SK-N-SH treated with all-trans-retinoic acid at 6 μM for 48 hours (cell line): ENCODE data around the gene ADAM11.
"Not testable (repeated sequence)": the region's sequence is repeated elsewhere in the genome, so short reads cannot be mapped to it uniquely, and the experiment has no call there.

Experiments used
- ATAC-seq: fragments of 200-7000 bp; cut with Tn5 transposase; 3 replicates; pipeline ENCODE4 v1.9.1; 2020; ENCODE audit warnings: mild to moderate bottlenecking, moderate library complexity
- ARNTL ChIP-seq: fragments of 450-650 bp; formaldehyde crosslinking; IDR thresholded peaks from 2 replicates; pipeline ENCODE4 v1.5.0; 2020; ENCODE audit warnings: low read depth, mild to moderate bottlenecking, moderate library complexity, borderline replicate concordance
- BACH2 ChIP-seq: fragments of 250-450 bp; sonication (Bioruptor Pico); IDR thresholded peaks from 2 replicates; pipeline ENCODE4 v1.9.0; 2021; ENCODE audit warnings: mild to moderate bottlenecking, borderline replicate concordance
- CSDC2 ChIP-seq: fragments of 250-450 bp; sonication (Bioruptor Pico); IDR thresholded peaks from 2 replicates; pipeline ENCODE4 v1.5.0; 2020; ENCODE audit warnings: mild to moderate bottlenecking, moderate library complexity
- ESRRG ChIP-seq: fragments of 250-450 bp; sonication (Bioruptor Pico); IDR thresholded peaks from 2 replicates; pipeline ENCODE4 v1.6.1; 2021; ENCODE audit warnings: mild to moderate bottlenecking
- GLIS3 ChIP-seq: fragments of 250-450 bp; sonication (Bioruptor Pico); IDR thresholded peaks from 2 replicates; pipeline ENCODE4 v1.5.0; 2020; ENCODE audit warnings: mild to moderate bottlenecking, moderate library complexity
- ISL1 ChIP-seq: fragments of 250-450 bp; sonication (Bioruptor Pico); IDR thresholded peaks from 2 replicates; pipeline ENCODE4 v2.1.2; 2022; ENCODE audit warnings: mild to moderate bottlenecking, moderate library complexity
- PPARA ChIP-seq: fragments of 250-450 bp; sonication (Bioruptor Pico); IDR thresholded peaks from 2 replicates; pipeline ENCODE4 v1.5.0; 2020; ENCODE audit warnings: mild to moderate bottlenecking, borderline replicate concordance
- RARB ChIP-seq: fragments of 250-450 bp; sonication (Bioruptor Pico); IDR thresholded peaks from 2 replicates; pipeline ENCODE4 v1.8.0; 2021; ENCODE audit warnings: mild to moderate bottlenecking, moderate library complexity
- SNAI2 ChIP-seq: fragments of 250-450 bp; sonication (Bioruptor Pico); IDR thresholded peaks from 2 replicates; pipeline ENCODE4 v1.5.0; 2020; ENCODE audit warnings: mild to moderate bottlenecking, moderate library complexity
- TCF4 ChIP-seq: fragments of 250-450 bp; sonication (Bioruptor Pico); IDR thresholded peaks from 2 replicates; pipeline ENCODE4 v1.8.0; 2021; ENCODE audit warnings: mild to moderate bottlenecking, moderate library complexity, borderline replicate concordance
- TOX ChIP-seq: fragments of 250-450 bp; sonication (Bioruptor Pico); IDR thresholded peaks from 2 replicates; pipeline ENCODE4 v1.8.0; 2021; ENCODE audit warnings: mild to moderate bottlenecking, moderate library complexity, borderline replicate concordance
- ZFP3 ChIP-seq: fragments of 250-450 bp; sonication (Bioruptor Pico); IDR thresholded peaks from 2 replicates; pipeline ENCODE4 v1.5.0; 2020; ENCODE audit warnings: mild to moderate bottlenecking, moderate library complexity
- ZFP30 ChIP-seq: fragments of 450-650 bp; formaldehyde crosslinking; IDR thresholded peaks from 2 replicates; pipeline ENCODE4 v1.5.0; 2022; ENCODE audit warnings: mild to moderate bottlenecking, moderate library complexity
- ZNF565 ChIP-seq: fragments of 450-650 bp; formaldehyde crosslinking; conservative IDR thresholded peaks from 2 replicates; pipeline ENCODE4 v1.5.0; 2020; ENCODE audit warnings: low read depth, mild to moderate bottlenecking, moderate library complexity
- ZNF70 ChIP-seq: fragments of 450-650 bp; formaldehyde crosslinking; IDR thresholded peaks from 2 replicates; pipeline ENCODE4 v1.5.0; 2020; ENCODE audit warnings: mild to moderate bottlenecking, moderate library complexity
- ZNF8 ChIP-seq: fragments of 450-650 bp; formaldehyde crosslinking; IDR thresholded peaks from 2 replicates; pipeline ENCODE4 v1.5.0; 2020; ENCODE audit warnings: mild to moderate bottlenecking, moderate library complexity
- TF ChIP-seq, protein P1 (sequence below): fragments of 250-450 bp; sonication (Bioruptor Pico); IDR thresholded peaks from 2 replicates; pipeline ENCODE4 v1.8.0; 2021; ENCODE audit warnings: low read depth, mild to moderate bottlenecking, moderate library complexity, borderline replicate concordance
- TF ChIP-seq, protein P2 (sequence below): fragments of 250-450 bp; sonication (Bioruptor Pico); IDR thresholded peaks from 2 replicates; pipeline ENCODE4 v1.5.1; 2021; ENCODE audit warnings: mild to moderate bottlenecking, moderate library complexity
- TF ChIP-seq, protein P3 (sequence below): fragments of 250-450 bp; sonication (Bioruptor Pico); IDR thresholded peaks from 2 replicates; pipeline ENCODE4 v1.5.0; 2020; ENCODE audit warnings: mild to moderate bottlenecking, moderate library complexity
- TF ChIP-seq, protein P4 (sequence below): fragments of 250-450 bp; sonication (Bioruptor Pico); IDR thresholded peaks from 2 replicates; pipeline ENCODE4 v1.8.0; 2020; ENCODE audit warnings: mild to moderate bottlenecking, moderate library complexity, borderline replicate concordance

Gene ADAM11

DNA sequence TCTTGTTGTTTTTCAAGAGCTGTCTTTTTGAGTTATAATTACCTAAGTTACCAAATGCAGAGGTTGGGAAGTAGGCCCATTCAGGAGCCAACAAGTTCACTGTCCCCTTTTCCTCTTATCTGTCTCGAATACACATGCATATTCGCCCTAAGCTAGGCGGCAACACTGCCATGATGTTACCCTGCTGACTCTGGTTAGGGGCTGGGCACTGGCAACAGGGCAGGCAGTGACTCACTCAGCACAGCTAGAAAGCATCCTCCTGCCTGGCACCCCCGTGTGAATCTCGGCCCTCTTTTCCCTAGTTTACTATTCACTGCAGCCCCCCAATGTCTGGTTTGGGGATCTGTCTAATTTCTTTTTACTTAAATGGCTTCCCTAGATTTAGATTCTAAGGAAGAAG, 36.5 kb upstream of the ADAM11 start (continued):
- TF ChIP-seq, protein P1, sequence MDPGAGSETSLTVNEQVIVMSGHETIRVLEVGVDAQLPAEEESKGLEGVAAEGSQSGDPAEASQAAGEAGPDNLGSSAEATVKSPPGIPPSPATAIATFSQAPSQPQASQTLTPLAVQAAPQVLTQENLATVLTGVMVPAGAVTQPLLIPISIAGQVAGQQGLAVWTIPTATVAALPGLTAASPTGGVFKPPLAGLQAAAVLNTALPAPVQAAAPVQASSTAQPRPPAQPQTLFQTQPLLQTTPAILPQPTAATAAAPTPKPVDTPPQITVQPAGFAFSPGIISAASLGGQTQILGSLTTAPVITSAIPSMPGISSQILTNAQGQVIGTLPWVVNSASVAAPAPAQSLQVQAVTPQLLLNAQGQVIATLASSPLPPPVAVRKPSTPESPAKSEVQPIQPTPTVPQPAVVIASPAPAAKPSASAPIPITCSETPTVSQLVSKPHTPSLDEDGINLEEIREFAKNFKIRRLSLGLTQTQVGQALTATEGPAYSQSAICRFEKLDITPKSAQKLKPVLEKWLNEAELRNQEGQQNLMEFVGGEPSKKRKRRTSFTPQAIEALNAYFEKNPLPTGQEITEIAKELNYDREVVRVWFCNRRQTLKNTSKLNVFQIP (CRISPR knock-in tag), result no peak
- TF ChIP-seq TCF4 (CRISPR knock-in tag) (no peak), ISL1 (CRISPR knock-in tag) (no peak), ZNF70 (CRISPR knock-in tag) (no peak), ESRRG (CRISPR knock-in tag) (no peak), SNAI2 (no peak), ZFP3 (CRISPR knock-in tag) (no peak)
- TF ChIP-seq, protein P2, sequence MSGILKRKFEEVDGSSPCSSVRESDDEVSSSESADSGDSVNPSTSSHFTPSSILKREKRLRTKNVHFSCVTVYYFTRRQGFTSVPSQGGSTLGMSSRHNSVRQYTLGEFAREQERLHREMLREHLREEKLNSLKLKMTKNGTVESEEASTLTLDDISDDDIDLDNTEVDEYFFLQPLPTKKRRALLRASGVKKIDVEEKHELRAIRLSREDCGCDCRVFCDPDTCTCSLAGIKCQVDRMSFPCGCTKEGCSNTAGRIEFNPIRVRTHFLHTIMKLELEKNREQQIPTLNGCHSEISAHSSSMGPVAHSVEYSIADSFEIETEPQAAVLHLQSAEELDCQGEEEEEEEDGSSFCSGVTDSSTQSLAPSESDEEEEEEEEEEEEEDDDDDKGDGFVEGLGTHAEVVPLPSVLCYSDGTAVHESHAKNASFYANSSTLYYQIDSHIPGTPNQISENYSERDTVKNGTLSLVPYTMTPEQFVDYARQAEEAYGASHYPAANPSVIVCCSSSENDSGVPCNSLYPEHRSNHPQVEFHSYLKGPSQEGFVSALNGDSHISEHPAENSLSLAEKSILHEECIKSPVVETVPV, result no peak
- TF ChIP-seq, all 23 proteins: peak for 0

DNA sequence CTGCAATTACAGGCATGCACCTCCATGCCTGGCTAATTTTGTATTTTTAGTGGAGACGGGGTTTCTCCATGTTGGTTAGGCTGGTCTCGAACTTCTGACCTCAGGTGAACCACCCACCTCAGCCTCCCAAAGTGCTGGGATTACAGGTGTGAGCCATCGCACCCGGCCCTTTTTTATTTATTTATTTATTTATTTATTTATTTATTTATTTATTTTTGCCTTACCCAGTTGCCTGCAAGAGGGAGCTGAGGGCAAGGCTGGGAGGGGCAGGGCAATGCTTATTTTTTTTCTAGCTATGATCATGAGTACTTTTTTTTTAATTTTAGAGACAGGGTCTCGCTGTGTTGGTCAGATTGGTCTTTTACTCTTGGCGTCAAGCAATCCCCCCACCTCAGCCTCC, 32.7 kb upstream of the ADAM11 start:
- not testable (repeated sequence) for ATAC-seq

DNA sequence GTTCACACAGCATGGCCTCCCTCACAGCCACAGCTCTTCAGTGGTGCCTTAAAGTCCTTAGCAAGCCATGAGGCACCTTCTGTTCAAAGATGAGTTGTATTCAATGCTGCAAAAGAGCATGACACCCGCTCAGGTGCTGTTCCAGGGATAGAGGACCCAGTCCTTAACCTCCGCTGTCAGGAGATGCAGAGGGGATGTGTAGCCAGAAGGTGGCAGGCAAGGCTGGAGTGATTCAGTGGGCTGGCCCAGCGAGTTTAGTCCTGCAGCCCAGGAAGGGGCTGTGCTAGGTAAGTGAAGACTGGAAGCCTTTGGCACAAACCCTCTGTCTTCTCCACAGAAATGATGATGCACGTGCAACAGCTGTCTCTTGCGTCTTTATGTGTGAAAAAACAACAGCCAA, 25.0 kb upstream of the ADAM11 start:
- TF ChIP-seq PPARA (CRISPR knock-in tag), result no peak
- TF ChIP-seq, protein P3, sequence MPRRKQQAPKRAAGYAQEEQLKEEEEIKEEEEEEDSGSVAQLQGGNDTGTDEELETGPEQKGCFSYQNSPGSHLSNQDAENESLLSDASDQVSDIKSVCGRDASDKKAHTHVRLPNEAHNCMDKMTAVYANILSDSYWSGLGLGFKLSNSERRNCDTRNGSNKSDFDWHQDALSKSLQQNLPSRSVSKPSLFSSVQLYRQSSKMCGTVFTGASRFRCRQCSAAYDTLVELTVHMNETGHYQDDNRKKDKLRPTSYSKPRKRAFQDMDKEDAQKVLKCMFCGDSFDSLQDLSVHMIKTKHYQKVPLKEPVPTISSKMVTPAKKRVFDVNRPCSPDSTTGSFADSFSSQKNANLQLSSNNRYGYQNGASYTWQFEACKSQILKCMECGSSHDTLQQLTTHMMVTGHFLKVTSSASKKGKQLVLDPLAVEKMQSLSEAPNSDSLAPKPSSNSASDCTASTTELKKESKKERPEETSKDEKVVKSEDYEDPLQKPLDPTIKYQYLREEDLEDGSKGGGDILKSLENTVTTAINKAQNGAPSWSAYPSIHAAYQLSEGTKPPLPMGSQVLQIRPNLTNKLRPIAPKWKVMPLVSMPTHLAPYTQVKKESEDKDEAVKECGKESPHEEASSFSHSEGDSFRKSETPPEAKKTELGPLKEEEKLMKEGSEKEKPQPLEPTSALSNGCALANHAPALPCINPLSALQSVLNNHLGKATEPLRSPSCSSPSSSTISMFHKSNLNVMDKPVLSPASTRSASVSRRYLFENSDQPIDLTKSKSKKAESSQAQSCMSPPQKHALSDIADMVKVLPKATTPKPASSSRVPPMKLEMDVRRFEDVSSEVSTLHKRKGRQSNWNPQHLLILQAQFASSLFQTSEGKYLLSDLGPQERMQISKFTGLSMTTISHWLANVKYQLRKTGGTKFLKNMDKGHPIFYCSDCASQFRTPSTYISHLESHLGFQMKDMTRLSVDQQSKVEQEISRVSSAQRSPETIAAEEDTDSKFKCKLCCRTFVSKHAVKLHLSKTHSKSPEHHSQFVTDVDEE (CRISPR knock-in tag), result no peak
- no peak for TF ChIP-seq GLIS3 (CRISPR knock-in tag)
- no peak for TF ChIP-seq ZFP30 (CRISPR knock-in tag)
- peak; percentile 77 for ATAC-seq

DNA sequence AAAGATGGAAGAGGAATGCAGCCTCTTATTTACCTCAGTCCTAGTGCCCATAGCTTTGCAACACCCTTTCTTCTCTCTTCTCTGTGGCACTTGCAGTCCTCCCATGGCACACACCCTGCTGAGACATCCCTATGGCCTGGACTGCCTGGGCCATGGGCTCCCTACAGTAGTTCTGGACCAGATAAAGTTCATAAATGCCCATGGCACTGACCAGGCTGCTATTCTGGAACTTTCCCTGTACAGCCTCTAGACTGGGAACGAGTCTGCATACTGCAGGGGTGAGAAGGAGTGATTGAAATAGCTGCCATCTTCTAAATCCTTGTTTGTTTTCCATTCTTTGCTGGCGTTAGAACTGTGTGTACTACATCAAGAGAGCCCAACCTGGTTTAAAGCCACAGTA, 24.5 kb upstream of the ADAM11 start:
- TF ChIP-seq TCF4 (CRISPR knock-in tag) (no peak), CSDC2 (no peak), ZNF70 (CRISPR knock-in tag) (no peak), ZNF8 (CRISPR knock-in tag) (no peak), BACH2 (no peak), ZNF565 (CRISPR knock-in tag) (no peak), ARNTL (CRISPR knock-in tag) (no peak), TOX (CRISPR knock-in tag) (no peak), RARB (CRISPR knock-in tag) (no peak)
- TF ChIP-seq, protein P2, result no peak
- TF ChIP-seq, protein P3 (CRISPR knock-in tag), result no peak
- TF ChIP-seq, protein P4, sequence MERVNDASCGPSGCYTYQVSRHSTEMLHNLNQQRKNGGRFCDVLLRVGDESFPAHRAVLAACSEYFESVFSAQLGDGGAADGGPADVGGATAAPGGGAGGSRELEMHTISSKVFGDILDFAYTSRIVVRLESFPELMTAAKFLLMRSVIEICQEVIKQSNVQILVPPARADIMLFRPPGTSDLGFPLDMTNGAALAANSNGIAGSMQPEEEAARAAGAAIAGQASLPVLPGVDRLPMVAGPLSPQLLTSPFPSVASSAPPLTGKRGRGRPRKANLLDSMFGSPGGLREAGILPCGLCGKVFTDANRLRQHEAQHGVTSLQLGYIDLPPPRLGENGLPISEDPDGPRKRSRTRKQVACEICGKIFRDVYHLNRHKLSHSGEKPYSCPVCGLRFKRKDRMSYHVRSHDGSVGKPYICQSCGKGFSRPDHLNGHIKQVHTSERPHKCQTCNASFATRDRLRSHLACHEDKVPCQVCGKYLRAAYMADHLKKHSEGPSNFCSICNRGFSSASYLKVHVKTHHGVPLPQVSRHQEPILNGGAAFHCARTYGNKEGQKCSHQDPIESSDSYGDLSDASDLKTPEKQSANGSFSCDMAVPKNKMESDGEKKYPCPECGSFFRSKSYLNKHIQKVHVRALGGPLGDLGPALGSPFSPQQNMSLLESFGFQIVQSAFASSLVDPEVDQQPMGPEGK (CRISPR knock-in tag), result no peak
- ATAC-seq, result no peak
